Uterus (tissue), 4 donors: ENCODE results near the gene LIMK1. TPM values are rescaled to one million over a fixed set of nuclear protein-coding genes. Genes with fewer than 3 reads are reported as not detected.

ENCODE experiments used
- DNase-seq, 2 donors: peaks; one replicate each; pipeline ENCODE4 v3.0.0-alpha.2; 2019 to 2020
- H3K27ac ChIP-seq, 2 donors: fragments of 200-600 bp; sonication (generic); 1 replicate in 1 of 2; 2 replicates in 1 of 2; pipeline ENCODE4 v1.5.1; 2016 to 2018
- H3K27me3 ChIP-seq, 2 donors: fragments of 200-600 bp; sonication (generic); one replicate each; pipeline ENCODE4 v1.5.1; 2018 to 2019; ENCODE audit warnings: control low read depth in 1 of 2
- H3K36me3 ChIP-seq, 2 donors: fragments of 200-600 bp; sonication (generic); one replicate each; pipeline ENCODE4 v1.5.1; 2019; ENCODE audit warnings: control low read depth in 1 of 2
- H3K4me1 ChIP-seq, 2 donors: fragments of 200-600 bp; sonication (generic); one replicate each; pipeline ENCODE4 v1.5.1; 2018 to 2019; ENCODE audit warnings: control low read depth in 1 of 2
- H3K4me3 ChIP-seq, 2 donors: fragments of 200-600 bp; sonication (generic); 1 replicate in 1 of 2; 2 replicates in 1 of 2; pipeline ENCODE4 v1.5.1; 2018 to 2019; ENCODE audit warnings: mild to moderate bottlenecking in 1 of 2
- H3K9me3 ChIP-seq, 2 donors: fragments of 200-600 bp; sonication (generic); one replicate each; pipeline ENCODE4 v1.5.1; 2019; ENCODE audit warnings: control low read depth in 1 of 2
- POLR2A ChIP-seq, 2 donors: fragments of 450-650 bp; IDR thresholded peaks; one replicate each; pipeline ENCODE4 v1.6.1; 2016; ENCODE audit warnings: antibody characterized with exemption in 2 of 2, mild to moderate bottlenecking in 1 of 2, moderate library complexity in 1 of 2
- intact Hi-C: fragments of 100-400 bp; cut with DNase I; formaldehyde crosslinking; loops from one replicate; pipeline ENCODE4 v1.15.1; 2023; ENCODE audit warnings: low total_unique reads
- total RNA-seq, 4 donors: library from RNA; depleted of rRNA in 3 of 4; stranded (reverse); fragments of >200 nt in 3 of 4; gene quantifications; one replicate each; pipeline versions ENCODE4 v1.1.0 to v1.2.4, GENCODE V29; 2014 to 2023
- TF ChIP-seq, protein P1 (sequence below), 4 experiments: fragments of 200-600 bp in 2 of 4; fragments of 450-650 bp in 2 of 4; sonication (generic) in 2 of 4; IDR thresholded peaks; one replicate each; pipeline ENCODE4 v1.5.1; 2016 to 2019; ENCODE audit warnings: antibody characterized with exemption in 4 of 4, mild to moderate bottlenecking in 2 of 4, moderate library complexity in 1 of 4
- donor health status: DM: yes; HTN: yes; CAD: no.

The LIMK1 gene
- total RNA-seq, 4 donors from 2014 or later, result 1.8 to 22.4 (median 11.4) TPM

DNA sequence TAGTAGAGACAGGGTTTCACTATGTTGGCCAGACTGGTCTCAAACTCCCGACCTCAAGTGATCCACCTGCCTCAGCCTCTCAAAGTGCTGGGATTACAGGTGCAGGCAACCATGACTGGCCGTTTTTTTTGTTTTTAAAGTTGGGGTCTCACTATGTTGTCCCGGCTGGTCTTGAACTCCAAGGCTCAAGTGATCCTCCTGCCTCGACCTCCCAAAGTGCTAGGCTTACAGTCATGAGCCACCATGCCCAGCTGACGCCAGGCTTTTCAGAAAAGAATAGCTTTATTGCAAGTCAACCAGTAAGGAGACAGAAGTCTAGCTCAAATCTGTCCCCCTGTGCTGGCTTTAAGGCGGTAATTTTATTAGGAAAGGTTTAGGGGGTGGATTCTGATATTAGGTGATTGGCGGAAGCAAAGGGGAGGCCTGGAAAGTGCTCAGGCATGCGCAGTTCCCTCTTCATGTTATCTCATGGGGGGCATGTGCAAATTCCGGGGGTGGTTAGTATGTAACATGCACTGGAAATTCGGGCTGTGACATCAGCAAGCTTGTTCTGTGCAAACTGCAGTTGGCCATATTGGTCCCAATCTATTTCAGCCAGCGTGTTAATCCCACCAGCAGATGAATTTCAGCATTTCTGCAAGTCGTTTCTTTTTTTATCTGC, 42.7 kb downstream of the LIMK1 start:
- H3K27me3 ChIP-seq, result no peaks in the 10 kb centered on the region
- no peak overlapping the region for H3K4me3 ChIP-seq
- no peak for DNase-seq
- no peaks in the 10 kb centered on the region for H3K9me3 ChIP-seq
- H3K36me3 ChIP-seq, result no peaks in the 10 kb centered on the region
- no peak overlapping the region for H3K27ac ChIP-seq
- no peaks in the 10 kb centered on the region for H3K4me1 ChIP-seq
- intact Hi-C loops, result no loop called here
- no peak for TF ChIP-seq POLR2A (IDR thresholded peaks at IDR 0.05)
- TF ChIP-seq, protein P1, sequence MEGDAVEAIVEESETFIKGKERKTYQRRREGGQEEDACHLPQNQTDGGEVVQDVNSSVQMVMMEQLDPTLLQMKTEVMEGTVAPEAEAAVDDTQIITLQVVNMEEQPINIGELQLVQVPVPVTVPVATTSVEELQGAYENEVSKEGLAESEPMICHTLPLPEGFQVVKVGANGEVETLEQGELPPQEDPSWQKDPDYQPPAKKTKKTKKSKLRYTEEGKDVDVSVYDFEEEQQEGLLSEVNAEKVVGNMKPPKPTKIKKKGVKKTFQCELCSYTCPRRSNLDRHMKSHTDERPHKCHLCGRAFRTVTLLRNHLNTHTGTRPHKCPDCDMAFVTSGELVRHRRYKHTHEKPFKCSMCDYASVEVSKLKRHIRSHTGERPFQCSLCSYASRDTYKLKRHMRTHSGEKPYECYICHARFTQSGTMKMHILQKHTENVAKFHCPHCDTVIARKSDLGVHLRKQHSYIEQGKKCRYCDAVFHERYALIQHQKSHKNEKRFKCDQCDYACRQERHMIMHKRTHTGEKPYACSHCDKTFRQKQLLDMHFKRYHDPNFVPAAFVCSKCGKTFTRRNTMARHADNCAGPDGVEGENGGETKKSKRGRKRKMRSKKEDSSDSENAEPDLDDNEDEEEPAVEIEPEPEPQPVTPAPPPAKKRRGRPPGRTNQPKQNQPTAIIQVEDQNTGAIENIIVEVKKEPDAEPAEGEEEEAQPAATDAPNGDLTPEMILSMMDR (IDR thresholded peaks at IDR 0.05), result no peak

DNA sequence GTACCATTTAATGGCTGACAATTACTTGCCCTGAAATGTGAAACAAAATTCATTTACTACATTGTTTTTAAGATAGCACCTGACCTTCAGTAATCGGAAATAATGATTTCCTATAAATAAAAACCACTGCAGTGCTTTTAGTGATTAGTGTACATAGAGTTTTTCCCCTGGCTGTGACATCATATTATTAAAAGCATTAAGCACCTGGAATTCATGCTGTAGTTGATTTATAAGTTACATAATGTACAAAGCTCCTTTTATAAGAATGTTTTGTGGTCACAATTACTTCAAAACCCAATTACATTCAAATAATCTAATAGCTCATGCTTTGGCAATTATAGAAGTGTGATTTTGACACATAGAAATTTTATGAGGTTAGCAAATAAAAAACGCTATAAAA, 46.3 kb downstream of the LIMK1 start:
- H3K9me3 ChIP-seq, result no peaks in the 10 kb centered on the region
- H3K27ac ChIP-seq, result no peak overlapping the region
- intact Hi-C loops, result no loop called here
- H3K36me3 ChIP-seq, result no peaks in the 10 kb centered on the region
- no peaks in the 10 kb centered on the region for H3K4me1 ChIP-seq
- no peaks in the 10 kb centered on the region for H3K27me3 ChIP-seq
- no peak for DNase-seq
- TF ChIP-seq, protein P1 (IDR thresholded peaks at IDR 0.05), result no peak
- TF ChIP-seq POLR2A (IDR thresholded peaks at IDR 0.05), result no peak
- H3K4me3 ChIP-seq, result no peak overlapping the region

DNA sequence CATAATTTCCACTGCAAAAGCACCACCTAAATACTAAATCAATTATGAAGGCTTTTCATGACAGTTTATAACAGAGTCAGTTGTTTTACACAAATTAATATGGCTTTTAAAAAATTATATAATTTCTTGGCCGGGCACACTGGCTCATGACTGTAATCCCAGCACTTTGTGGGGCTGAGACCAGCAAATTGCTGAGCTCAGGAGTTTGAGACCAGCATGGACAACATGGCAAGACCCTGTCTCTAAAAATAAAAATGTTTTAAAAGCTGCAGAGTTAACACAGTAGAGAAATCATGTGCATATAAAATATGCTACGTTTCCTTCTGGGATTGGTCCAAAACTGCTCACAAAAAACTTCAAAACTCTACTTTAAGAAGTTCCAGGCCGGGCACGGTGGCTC, 46.9 kb downstream of the LIMK1 start:
- Histone ChIP-seq H3K36me3 (no peaks in the 10 kb centered on the region), H3K4me1 (no peaks in the 10 kb centered on the region), H3K27me3 (no peaks in the 10 kb centered on the region), H3K9me3 (no peaks in the 10 kb centered on the region), H3K4me3 (no peak overlapping the region), H3K27ac (no peak overlapping the region)
- DNase-seq, result no peak
- intact Hi-C loops, result no loop called here
- TF ChIP-seq, protein P1 (IDR thresholded peaks at IDR 0.05), result no peak
- no peak for TF ChIP-seq POLR2A (IDR thresholded peaks at IDR 0.05)

DNA sequence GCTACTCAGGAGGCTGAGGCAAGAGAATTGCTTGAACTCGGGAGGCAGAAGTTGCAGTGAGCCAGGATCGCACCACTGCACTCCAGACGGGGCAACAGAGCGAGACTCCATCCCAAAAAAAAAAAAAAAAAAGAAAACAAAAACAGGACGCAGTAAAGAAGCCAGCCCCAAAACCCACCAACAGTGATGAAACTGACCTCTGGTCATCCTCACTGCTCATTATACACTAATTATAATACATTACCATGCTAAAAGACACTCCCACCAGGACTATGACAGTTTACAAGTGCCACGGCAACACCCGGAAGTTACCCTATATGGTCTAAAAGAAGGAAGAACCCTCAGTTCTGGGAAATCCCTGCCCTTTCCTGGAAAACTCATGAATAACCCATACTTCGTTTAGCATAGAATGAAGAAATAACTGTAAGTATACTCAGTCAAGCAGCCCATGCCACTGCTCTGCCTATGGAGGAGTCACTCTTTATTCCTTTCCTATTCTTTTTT, 50.6 kb downstream of the LIMK1 start:
- no peaks in the 10 kb centered on the region for H3K27me3 ChIP-seq
- no peak for DNase-seq
- H3K27ac ChIP-seq, result no peak overlapping the region
- no peak overlapping the region for H3K4me3 ChIP-seq
- no peaks in the 10 kb centered on the region for H3K9me3 ChIP-seq
- no peaks in the 10 kb centered on the region for H3K36me3 ChIP-seq
- intact Hi-C loops, result no loop called here
- TF ChIP-seq, protein P1 (IDR thresholded peaks at IDR 0.05), result no peak
- no peak for TF ChIP-seq POLR2A (IDR thresholded peaks at IDR 0.05)
- no peaks in the 10 kb centered on the region for H3K4me1 ChIP-seq

DNA sequence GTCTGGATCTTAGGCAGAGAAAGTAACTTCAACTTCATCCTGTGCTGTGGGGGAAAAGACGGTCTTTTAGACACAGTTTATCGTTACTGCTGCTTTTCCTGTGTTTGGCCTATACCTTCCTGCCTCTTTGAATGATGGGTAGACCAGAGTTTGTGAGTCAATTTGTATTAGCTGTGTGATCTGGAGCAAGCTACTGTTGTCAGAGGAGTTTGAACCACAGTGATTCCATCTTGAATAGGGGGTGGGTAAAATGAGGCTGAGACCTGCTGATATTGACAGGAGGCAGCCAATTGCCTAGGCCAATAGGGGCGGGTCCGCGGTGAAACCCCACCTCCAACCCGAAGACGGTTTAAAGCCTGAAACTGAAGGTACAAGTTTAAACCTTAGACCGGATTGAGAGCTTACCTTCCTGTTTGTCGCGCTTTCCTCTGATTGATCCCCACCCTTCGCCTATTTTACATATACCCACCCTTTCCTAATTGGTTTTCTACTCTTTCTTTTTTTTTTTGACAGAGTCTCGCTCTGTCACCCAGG, 54.8 kb downstream of the LIMK1 start:
- Histone ChIP-seq H3K36me3 (no peaks in the 10 kb centered on the region), H3K27me3 (no peaks in the 10 kb centered on the region), H3K9me3 (no peaks in the 10 kb centered on the region), H3K4me3 (no peak overlapping the region), H3K4me1 (no peaks in the 10 kb centered on the region), H3K27ac (no peak overlapping the region)
- intact Hi-C loops, result no loop called here
- no peak for DNase-seq
- no peak for TF ChIP-seq POLR2A (IDR thresholded peaks at IDR 0.05)
- TF ChIP-seq, protein P1 (IDR thresholded peaks at IDR 0.05), result no peak
